ENCODE data around the gene GALNT17. TPM values are rescaled to one million over a fixed set of nuclear protein-coding genes. Genes with fewer than 3 reads are reported as not detected.

GALNT17 gene
- total and polyA plus RNA-seq, 4 donors: 2.8 to 10.8 (median 7.4) TPM

DNA sequence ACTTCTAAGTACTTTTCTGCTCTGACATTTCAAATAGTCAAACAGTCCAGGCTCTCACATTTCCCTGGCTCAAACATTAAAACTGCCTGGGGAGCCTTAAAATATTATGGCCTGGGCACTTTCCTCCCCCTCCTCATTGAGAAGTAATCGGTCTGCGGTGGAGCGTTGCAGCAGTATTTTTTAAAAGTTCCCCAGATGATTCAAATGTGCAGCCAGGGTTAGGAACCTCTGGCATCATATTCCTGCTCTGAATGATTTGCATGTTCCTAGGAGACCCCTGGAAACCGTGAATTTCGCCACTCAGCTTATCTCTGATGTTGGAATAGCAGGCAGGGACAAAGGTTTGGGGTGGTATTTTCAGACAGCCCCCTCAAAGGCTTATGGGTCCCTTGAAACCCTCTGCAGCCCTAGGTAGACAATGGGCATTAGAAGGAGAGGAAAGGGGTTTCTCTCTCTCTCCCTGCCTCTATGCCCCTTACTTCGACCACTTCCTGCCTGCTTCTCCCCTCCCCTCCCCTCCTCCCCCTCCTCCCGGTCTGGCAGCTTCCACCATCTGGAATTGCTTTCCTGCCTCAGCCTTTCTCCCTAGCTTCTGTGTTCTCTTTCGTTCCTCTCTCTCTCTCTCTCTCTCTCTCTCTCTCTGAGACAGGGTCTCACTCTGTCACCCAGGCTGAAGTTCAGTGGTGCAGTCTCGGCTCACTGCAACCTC, 622.2 kb downstream of the GALNT17 start:
- no peak for ATAC-seq (ENCODE audit: insufficient read depth, low FRiP score)
- Histone ChIP-seq H3K36me3 (ENCODE audit: control insufficient read depth in 4 of 4, insufficient read depth in 4 of 4, low read length in 4 of 4) (no peaks in the 10 kb centered on the region), H3K4me3 (no peak overlapping the region), H3K4me1 (ENCODE audit: control insufficient read depth in 5 of 5, insufficient read depth in 5 of 5, low read length in 5 of 5) (peaks cover 0 to 4% (median 0%) of the 10 kb centered on the region in 5 donors), H3K9ac (ENCODE audit: insufficient read depth in 1 of 2, low read length in 2 of 2) (no peak overlapping the region), H3K27ac (ENCODE audit: low read depth in 1 of 2, low read length in 1 of 2) (no peak overlapping the region), H3K9me3 (ENCODE audit: control insufficient read depth in 4 of 4, insufficient read depth in 3 of 4, low read length in 3 of 4) (peaks cover 0 to 10% (median 0%) of the 10 kb centered on the region in 4 donors), H3K27me3 (ENCODE audit: control insufficient read depth in 3 of 3, insufficient read depth in 3 of 3, low read length in 2 of 3) (peaks cover 3 to 6% (median 5%) of the 10 kb centered on the region in 3 donors)
- DNase-seq: peak in 1 of 3 donors; percentile 53
- WGBS, 2 donors: 38 to 47% methylated on average over 9 of the region's 9 CpGs
- no peak for TF ChIP-seq CTCF (IDR thresholded peaks at IDR 0.05; ENCODE audit: control extremely low read depth, extremely low read depth)

DNA sequence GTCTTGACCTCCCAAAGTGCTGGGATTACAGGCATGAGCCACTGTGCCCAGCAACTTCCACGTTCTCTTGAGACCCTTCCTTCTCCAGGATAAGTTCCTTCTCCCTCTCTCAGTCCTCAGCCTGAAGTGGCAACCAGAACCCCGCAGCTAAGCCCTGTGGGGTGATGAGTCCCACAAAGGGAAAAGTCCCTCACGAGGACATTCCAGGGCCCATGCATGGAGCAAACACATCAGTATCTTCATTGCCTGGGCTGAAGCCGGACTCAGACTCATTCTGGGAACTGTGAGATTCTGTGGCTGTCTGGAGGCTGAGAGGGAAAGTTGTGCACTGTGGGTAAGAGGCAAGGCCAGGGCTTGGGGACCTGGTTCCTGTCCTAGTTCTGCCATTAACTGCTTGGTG, 622.9 kb downstream of the GALNT17 start:
- Histone ChIP-seq H3K27me3 (ENCODE audit: control insufficient read depth in 3 of 3, insufficient read depth in 3 of 3, low read length in 2 of 3) (peaks cover 3 to 6% (median 5%) of the 10 kb centered on the region in 3 donors), H3K36me3 (ENCODE audit: control insufficient read depth in 4 of 4, insufficient read depth in 4 of 4, low read length in 4 of 4) (no peaks in the 10 kb centered on the region), H3K27ac (ENCODE audit: low read depth in 1 of 2, low read length in 1 of 2) (no peak overlapping the region), H3K9me3 (ENCODE audit: control insufficient read depth in 4 of 4, insufficient read depth in 3 of 4, low read length in 3 of 4) (peaks cover 0 to 8% (median 0%) of the 10 kb centered on the region in 4 donors), H3K9ac (ENCODE audit: insufficient read depth in 1 of 2, low read length in 2 of 2) (no peak overlapping the region), H3K4me1 (ENCODE audit: control insufficient read depth in 5 of 5, insufficient read depth in 5 of 5, low read length in 5 of 5) (peaks cover 0 to 4% (median 0%) of the 10 kb centered on the region in 5 donors), H3K4me3 (no peak overlapping the region)
- DNase-seq: no peak
- ATAC-seq (ENCODE audit: insufficient read depth, low FRiP score): no peak
- TF ChIP-seq CTCF (IDR thresholded peaks at IDR 0.05; ENCODE audit: control extremely low read depth, extremely low read depth): no peak
- WGBS, 2 donors: 86 to 87% methylated on average over 4 of the region's 4 CpGs

- Histone ChIP-seq H3K27ac (ENCODE audit: low read depth in 1 of 2, low read length in 1 of 2) (no peak overlapping the region), H3K4me3 (no peak overlapping the region), H3K9me3 (ENCODE audit: control insufficient read depth in 4 of 4, insufficient read depth in 3 of 4, low read length in 3 of 4) (peaks cover 0 to 6% (median 2%) of the 10 kb centered on the region in 4 donors), H3K27me3 (ENCODE audit: control insufficient read depth in 3 of 3, insufficient read depth in 3 of 3, low read length in 2 of 3) (no peaks in the 10 kb centered on the region), H3K9ac (ENCODE audit: insufficient read depth in 1 of 2, low read length in 2 of 2) (no peak overlapping the region), H3K36me3 (ENCODE audit: control insufficient read depth in 4 of 4, insufficient read depth in 4 of 4, low read length in 4 of 4) (no peaks in the 10 kb centered on the region), H3K4me1 (ENCODE audit: control insufficient read depth in 5 of 5, insufficient read depth in 5 of 5, low read length in 5 of 5) (no peaks in the 10 kb centered on the region)
- DNase-seq: no peak
- no peak for TF ChIP-seq CTCF (IDR thresholded peaks at IDR 0.05; ENCODE audit: control extremely low read depth, extremely low read depth)
- ATAC-seq (ENCODE audit: insufficient read depth, low FRiP score): no peak
Observed at GRCh38 chr7:71761336-71761735, 629.4 kb downstream of the GALNT17 start.

Small RNAs within 50 kb of the gene (small RNA-seq; reads per million reads assigned to genes)
- gene MIR3914-1 (ENCODE audit: low replicate concordance) (not detected), gene RN7SKP75 (ENCODE audit: low replicate concordance) (not detected)

Data from lung (tissue), 13 donors.